ENCODE measurements around the gene IGLON5.

Gene IGLON5

DNA sequence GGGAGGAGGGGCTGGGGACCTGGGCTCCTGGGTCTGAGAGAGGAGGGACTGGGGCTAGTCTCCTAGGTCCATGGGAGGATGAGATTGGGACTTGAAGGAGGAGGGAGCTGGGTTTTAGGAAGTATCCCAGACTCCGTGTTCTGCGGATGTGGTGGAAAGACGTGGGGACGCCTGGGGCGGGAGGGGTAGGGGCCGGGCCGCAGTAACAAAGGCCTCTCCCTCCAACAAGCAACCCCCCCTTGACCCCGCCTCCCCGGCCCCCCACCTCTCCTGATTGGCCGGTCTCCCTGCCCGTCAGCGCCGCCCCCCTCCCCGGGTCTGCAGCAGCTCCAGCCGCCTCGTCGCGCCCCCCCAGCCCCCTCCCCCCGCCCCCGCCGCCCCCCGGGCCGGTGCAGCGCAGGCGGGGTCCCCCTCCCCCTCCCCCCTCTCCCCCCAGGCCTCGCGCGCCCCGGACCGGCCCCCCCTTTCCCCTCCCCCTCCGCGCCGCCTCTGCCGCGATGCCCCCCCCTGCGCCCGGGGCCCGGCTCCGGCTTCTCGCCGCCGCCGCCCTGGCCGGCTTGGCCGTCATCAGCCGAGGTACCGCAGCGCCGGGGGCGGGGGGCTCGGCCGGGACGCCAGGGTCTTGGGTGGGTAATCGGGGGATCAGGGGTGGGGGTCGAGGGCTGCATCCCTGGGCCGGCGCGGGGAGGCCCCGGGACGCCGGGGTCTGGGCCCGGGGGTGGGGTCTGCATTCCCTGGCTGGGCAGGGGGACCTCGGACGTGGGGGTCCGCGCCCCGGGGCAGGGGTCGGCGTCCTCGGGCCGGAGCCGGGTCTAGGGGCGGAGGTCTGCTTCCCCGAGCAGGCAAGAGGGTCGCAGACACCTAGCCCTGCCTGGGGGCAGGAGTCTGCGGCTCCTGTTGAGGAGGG, at the start of gene IGLON5:
Gene IGLON5 (plus strand): TSS at position 294 of the 907 bp plus-strand sequence. CDS start 204 bp downstream, at position 498.
- Histone ChIP-seq H3K27ac (no peak within 1 kb of the TSS), H3K4me1 (peaks cover 13% of the 10 kb centered on the region), H3K4me3 (peak within 1 kb of the TSS; percentile 41; the same call in 1 of the 2 replicates), H3K27me3 (no peaks in the 10 kb centered on the region), H3K9me3 (peaks cover 24% of the 10 kb centered on the region), H3K9ac (peak within 1 kb of the TSS; percentile 19; the same call in 1 of the 2 replicates), H3K4me2 (peak within 1 kb of the TSS; percentile 34), H4K20me1 (no peaks in the 10 kb centered on the region), H3K36me3 (no peaks in the 10 kb centered on the region)
- TF ChIP-seq Cebpa-rat (IDR thresholded peaks at IDR 0.05) = no peak

DNA sequence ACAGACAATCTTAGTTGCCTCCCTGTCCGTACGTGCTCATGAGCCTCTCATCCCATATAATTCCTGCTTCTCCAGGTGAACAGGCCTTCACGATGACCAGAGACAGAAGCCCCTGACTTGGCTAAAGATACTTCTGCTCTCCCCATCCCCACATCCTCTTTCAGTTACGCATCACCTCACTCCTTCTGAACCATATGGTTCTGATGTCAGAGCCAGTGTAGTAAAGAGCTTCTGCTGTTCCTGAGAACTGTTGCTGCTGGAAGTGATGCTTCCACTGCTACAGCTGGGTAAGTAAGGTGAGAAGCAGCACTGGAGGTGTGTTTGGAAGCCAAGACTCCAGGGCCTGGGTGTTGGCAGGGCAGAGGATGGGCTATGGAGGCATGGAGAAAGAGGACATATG, 47.6 kb upstream of the IGLON5 start:
- H3K27me3 ChIP-seq = no peaks in the 10 kb centered on the region
- no peaks in the 10 kb centered on the region for H3K36me3 ChIP-seq
- no peaks in the 10 kb centered on the region for H4K20me1 ChIP-seq
- TF ChIP-seq Cebpa-rat (IDR thresholded peaks at IDR 0.05) = no peak
- H3K27ac ChIP-seq = 0 out of 2 replicates have a peak overlapping the region, but pooled peaks have one; percentile 13
- H3K4me1 ChIP-seq = peaks cover 26% of the 10 kb centered on the region
- no peak overlapping the region for H3K4me3 ChIP-seq
- peak overlapping the region; percentile 46 for H3K4me2 ChIP-seq
- peaks cover 3% of the 10 kb centered on the region; the same call in 1 of the 2 replicates for H3K9me3 ChIP-seq
- no peak overlapping the region for H3K9ac ChIP-seq

GRCh38 chr19:51271067-51271466, 40.4 kb upstream of the IGLON5 start:
- Histone ChIP-seq H4K20me1 (no peaks in the 10 kb centered on the region), H3K9me3 (no peaks in the 10 kb centered on the region), H3K27me3 (no peaks in the 10 kb centered on the region), H3K4me1 (peaks cover 10% of the 10 kb centered on the region), H3K27ac (no peak overlapping the region), H3K4me3 (no peak overlapping the region), H3K36me3 (no peaks in the 10 kb centered on the region), H3K4me2 (no peak overlapping the region), H3K9ac (no peak overlapping the region)
- no peak for TF ChIP-seq Cebpa-rat (IDR thresholded peaks at IDR 0.05)

DNA sequence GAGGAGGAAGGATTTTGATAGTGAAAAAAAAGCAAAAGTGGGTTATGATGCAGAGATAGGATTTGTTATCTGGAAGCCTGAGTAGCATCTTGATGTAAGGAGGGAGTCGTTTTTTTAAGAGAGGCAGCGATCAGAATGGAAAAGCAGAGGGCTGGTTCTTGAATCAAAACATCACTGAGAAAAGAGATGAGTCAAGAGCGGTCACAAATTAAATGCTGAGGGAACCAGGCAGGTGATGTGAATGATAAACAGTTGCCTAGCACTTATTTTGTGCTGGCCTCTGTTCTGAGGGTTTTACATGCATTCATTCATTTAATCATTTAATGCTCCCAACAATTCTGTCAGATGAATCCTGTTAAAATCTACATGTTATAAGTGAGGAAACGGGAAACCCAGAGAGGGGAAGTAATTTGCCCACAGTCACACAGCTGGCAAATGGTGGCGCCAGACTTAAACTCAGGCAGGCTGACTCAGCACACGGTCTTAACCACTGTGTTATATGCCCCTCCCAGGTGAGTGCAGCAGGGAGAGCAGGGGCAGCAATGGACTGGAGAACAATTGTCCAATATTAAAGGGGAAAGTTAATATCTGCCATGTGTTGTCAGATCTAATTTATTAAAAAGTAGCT, 39.1 kb upstream of the IGLON5 start:
- H3K27ac ChIP-seq = no peak overlapping the region
- TF ChIP-seq Cebpa-rat (IDR thresholded peaks at IDR 0.05) = no peak
- no peak overlapping the region for H3K9ac ChIP-seq
- H3K4me1 ChIP-seq = peaks cover 10% of the 10 kb centered on the region
- no peaks in the 10 kb centered on the region for H3K36me3 ChIP-seq
- no peaks in the 10 kb centered on the region for H4K20me1 ChIP-seq
- no peak overlapping the region for H3K4me3 ChIP-seq
- H3K9me3 ChIP-seq = no peaks in the 10 kb centered on the region
- H3K4me2 ChIP-seq = no peak overlapping the region
- no peaks in the 10 kb centered on the region for H3K27me3 ChIP-seq

DNA sequence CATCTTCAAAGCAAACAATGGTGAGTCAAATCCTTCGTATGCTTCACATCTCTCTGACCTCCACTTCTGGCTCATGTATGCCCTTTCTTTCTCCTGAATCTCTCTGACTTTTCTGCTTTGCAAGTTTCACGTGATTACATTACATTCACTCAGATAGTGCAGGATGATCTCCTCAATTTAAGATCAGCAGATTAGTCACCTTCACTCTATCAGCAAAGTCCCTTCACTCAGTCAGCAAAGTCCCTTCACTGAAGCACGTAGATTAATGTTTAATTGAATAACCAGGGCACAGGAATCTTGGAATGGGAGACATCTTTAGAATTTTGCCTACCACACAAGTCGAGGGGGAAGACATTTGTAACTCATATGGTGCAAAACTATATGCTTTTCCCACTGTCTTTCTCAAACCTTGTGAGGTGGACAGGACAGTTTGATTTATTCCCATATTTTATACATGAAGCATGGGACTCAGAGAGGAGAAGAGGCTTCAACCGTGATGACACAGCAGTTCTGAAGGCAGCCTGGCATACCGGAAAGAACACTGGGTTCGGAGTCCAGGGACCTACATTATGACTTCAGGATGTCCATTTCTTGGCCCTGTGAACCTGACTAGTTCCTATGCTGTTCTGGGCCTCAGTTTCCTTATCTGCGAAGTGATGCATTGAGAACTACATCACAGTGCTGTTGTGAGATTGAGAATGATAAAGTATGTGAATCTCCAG, 37.2 kb upstream of the IGLON5 start:
- H3K4me2 ChIP-seq = no peak overlapping the region
- H3K27me3 ChIP-seq = no peaks in the 10 kb centered on the region
- no peaks in the 10 kb centered on the region for H4K20me1 ChIP-seq
- H3K4me3 ChIP-seq = no peak overlapping the region
- no peak for TF ChIP-seq Cebpa-rat (IDR thresholded peaks at IDR 0.05)
- peaks cover 18% of the 10 kb centered on the region for H3K4me1 ChIP-seq
- no peaks in the 10 kb centered on the region for H3K9me3 ChIP-seq
- H3K27ac ChIP-seq = no peak overlapping the region
- H3K36me3 ChIP-seq = no peaks in the 10 kb centered on the region
- no peak overlapping the region for H3K9ac ChIP-seq

GRCh38 chr19:51277112-51277511, 34.3 kb upstream of the IGLON5 start:
- Histone ChIP-seq H3K27ac (no peak overlapping the region), H3K27me3 (no peaks in the 10 kb centered on the region), H3K9ac (no peak overlapping the region), H3K4me2 (no peak overlapping the region), H3K36me3 (no peaks in the 10 kb centered on the region), H3K4me1 (peaks cover 27% of the 10 kb centered on the region), H4K20me1 (no peaks in the 10 kb centered on the region), H3K4me3 (no peak overlapping the region), H3K9me3 (peaks cover 14% of the 10 kb centered on the region)
- TF ChIP-seq Cebpa-rat (IDR thresholded peaks at IDR 0.05) = no peak

DNA sequence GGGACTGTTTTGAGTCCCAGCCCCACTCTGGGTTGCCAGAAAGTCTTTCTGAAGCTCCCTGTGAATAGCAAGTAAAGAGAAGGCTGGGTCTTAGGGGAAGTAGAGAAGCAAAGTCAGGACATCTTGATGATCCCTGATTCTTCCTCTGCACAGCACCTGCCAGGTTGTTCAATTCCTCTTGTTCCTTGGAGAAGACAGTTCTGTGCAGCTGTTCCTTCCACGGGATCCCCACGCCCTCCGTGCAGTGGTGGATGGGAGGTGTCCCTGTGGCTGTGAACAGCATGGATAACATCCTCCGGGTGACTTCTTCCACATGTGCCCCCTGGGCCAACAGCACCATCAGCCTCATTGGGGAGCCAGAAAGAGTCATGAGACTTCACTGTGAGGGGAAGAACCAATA, 29.1 kb upstream of the IGLON5 start:
- no peaks in the 10 kb centered on the region for H3K36me3 ChIP-seq
- H3K9ac ChIP-seq = no peak overlapping the region
- no peak overlapping the region for H3K4me3 ChIP-seq
- peaks cover 19% of the 10 kb centered on the region for H3K4me1 ChIP-seq
- no peak overlapping the region for H3K4me2 ChIP-seq
- H3K9me3 ChIP-seq = peaks cover 17% of the 10 kb centered on the region
- H3K27ac ChIP-seq = no peak overlapping the region
- TF ChIP-seq Cebpa-rat (IDR thresholded peaks at IDR 0.05) = no peak
- no peaks in the 10 kb centered on the region for H4K20me1 ChIP-seq
- H3K27me3 ChIP-seq = no peaks in the 10 kb centered on the region

- H3K36me3 ChIP-seq = no peaks in the 10 kb centered on the region
- H3K4me3 ChIP-seq = no peak overlapping the region
- H3K27ac ChIP-seq = no peak overlapping the region
- H3K27me3 ChIP-seq = no peaks in the 10 kb centered on the region
- no peak overlapping the region for H3K4me2 ChIP-seq
- TF ChIP-seq Cebpa-rat (IDR thresholded peaks at IDR 0.05) = no peak
- H3K4me1 ChIP-seq = no peaks in the 10 kb centered on the region
- H3K9me3 ChIP-seq = peaks cover 7% of the 10 kb centered on the region
- no peak overlapping the region for H3K9ac ChIP-seq
- no peaks in the 10 kb centered on the region for H4K20me1 ChIP-seq
Measured at GRCh38 chr19:51285682-51286081, 25.8 kb upstream of the IGLON5 start.

- Histone ChIP-seq H3K4me1 (peaks cover 36% of the 10 kb centered on the region), H3K4me2 (no peak overlapping the region), H3K4me3 (no peak overlapping the region), H3K9me3 (peaks cover 7% of the 10 kb centered on the region; the same call in 1 of the 2 replicates), H4K20me1 (no peaks in the 10 kb centered on the region), H3K27ac (no peak overlapping the region), H3K36me3 (no peaks in the 10 kb centered on the region), H3K27me3 (no peaks in the 10 kb centered on the region), H3K9ac (no peak overlapping the region)
- no peak for TF ChIP-seq Cebpa-rat (IDR thresholded peaks at IDR 0.05)
Measured at GRCh38 chr19:51289635-51290034, 21.8 kb upstream of the IGLON5 start.
